Measurements from ENCODE around the gene GPR137B.
A peak's percentile ranks its signal among the peaks of the same experiment; 100 is the strongest.
"Not testable (repeated sequence)": the region's sequence is repeated elsewhere in the genome, so short reads cannot be mapped to it uniquely, and the experiment has no call there.

GPR137B gene

GRCh38 chr1:236158072-236158471 lies 15.7 kb downstream of the GPR137B start:
- not testable (repeated sequence) for H3K4me3 ChIP-seq (ENCODE audit: low read length); H3K4ac ChIP-seq (ENCODE audit: low read depth, low read length); H3K56ac ChIP-seq (ENCODE audit: low read length); DNase-seq; H3K23ac ChIP-seq (ENCODE audit: low read length); H4K8ac ChIP-seq (ENCODE audit: low read depth, low read length); H3K4me2 ChIP-seq (ENCODE audit: low read length); H3K79me2 ChIP-seq (ENCODE audit: control insufficient read depth, insufficient read depth, low read length); H3K9ac ChIP-seq (ENCODE audit: low read length); H3K18ac ChIP-seq (ENCODE audit: low read length); H2BK120ac ChIP-seq (ENCODE audit: low read depth, low read length); H3K36me3 ChIP-seq (ENCODE audit: control insufficient read depth, insufficient read depth, low read length); H2AK5ac ChIP-seq (ENCODE audit: low read length); H3K27ac ChIP-seq (ENCODE audit: low read depth, low read length); H3K27me3 ChIP-seq (ENCODE audit: insufficient read depth, low read length, poor library complexity); H2BK5ac ChIP-seq (ENCODE audit: low read length); H4K5ac ChIP-seq (ENCODE audit: low read length); H3K79me1 ChIP-seq (ENCODE audit: low read length); H2BK15ac ChIP-seq (replicated peaks; ENCODE audit: low read depth); H3K4me1 ChIP-seq (ENCODE audit: control insufficient read depth, low read depth, low read length)
- WGBS (ENCODE audit: extremely low coverage, insufficient coverage, low lambda C conversion rate) = no CpG with 5 or more reads among the region's 9 CpGs

- Histone ChIP-seq H3K4me3 (ENCODE audit: low read length) (no peak overlapping the region), H3K23ac (ENCODE audit: low read length) (no peak overlapping the region), H3K79me2 (ENCODE audit: control insufficient read depth, insufficient read depth, low read length) (no peaks in the 10 kb centered on the region), H2BK120ac (ENCODE audit: low read depth, low read length) (no peak overlapping the region), H2BK15ac (replicated peaks; ENCODE audit: low read depth) (no peak overlapping the region), H3K4me1 (ENCODE audit: control insufficient read depth, low read depth, low read length) (no peaks in the 10 kb centered on the region), H3K27ac (ENCODE audit: low read depth, low read length) (no peak overlapping the region), H3K4ac (ENCODE audit: low read depth, low read length) (no peak overlapping the region), H3K4me2 (ENCODE audit: low read length) (no peak overlapping the region), H3K9ac (ENCODE audit: low read length) (no peak overlapping the region), H3K27me3 (ENCODE audit: insufficient read depth, low read length, poor library complexity) (no peaks in the 10 kb centered on the region), H3K56ac (ENCODE audit: low read length) (no peak overlapping the region), H4K5ac (ENCODE audit: low read length) (no peak overlapping the region), H3K36me3 (ENCODE audit: control insufficient read depth, insufficient read depth, low read length) (no peaks in the 10 kb centered on the region), H2AK5ac (ENCODE audit: low read length) (no peak overlapping the region), H4K8ac (ENCODE audit: low read depth, low read length) (no peak overlapping the region), H3K18ac (ENCODE audit: low read length) (no peak overlapping the region), H2BK5ac (ENCODE audit: low read length) (no peak overlapping the region), H3K79me1 (ENCODE audit: low read length) (no peaks in the 10 kb centered on the region)
- WGBS (ENCODE audit: extremely low coverage, insufficient coverage, low lambda C conversion rate) = no CpG with 5 or more reads among the region's 2 CpGs
- no peak for DNase-seq
Observed at GRCh38 chr1:236158719-236159118, 16.4 kb downstream of the GPR137B start.

- WGBS (ENCODE audit: extremely low coverage, insufficient coverage, low lambda C conversion rate) = no CpG with 5 or more reads among the region's 19 CpGs
Observed at GRCh38 chr1:236159704-236160539, 17.6 kb downstream of the GPR137B start.

DNA sequence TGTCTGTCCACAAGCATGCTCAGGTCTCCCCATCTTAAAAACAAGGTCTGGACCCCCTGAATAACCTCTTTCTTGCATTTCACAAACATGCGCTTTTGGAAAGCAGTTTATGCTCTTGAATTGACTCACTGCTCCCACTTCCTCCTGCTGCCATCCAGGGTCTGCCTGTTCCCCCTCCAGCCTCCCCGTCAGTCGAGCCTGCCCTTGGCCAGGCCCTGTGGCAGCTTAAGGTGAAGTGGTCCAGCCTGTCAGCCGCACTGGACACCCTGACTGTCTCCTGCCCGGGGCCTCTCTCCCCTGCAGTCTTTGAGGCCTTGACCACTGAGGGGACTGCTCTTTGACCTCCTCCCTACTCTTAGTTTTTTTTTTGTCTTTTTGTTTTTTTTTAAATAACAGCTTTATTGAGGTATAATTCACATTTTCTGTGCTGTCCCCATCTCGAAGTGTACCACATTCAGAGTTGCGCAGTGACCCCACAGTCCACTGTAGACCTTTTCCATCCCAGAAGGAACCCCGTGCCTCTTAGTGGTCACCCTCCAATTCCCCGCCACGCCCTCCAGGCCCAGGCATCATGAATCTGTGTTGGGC lies 18.3 kb downstream of the GPR137B start:
- WGBS (ENCODE audit: extremely low coverage, insufficient coverage, low lambda C conversion rate) = no CpG with 5 or more reads among the region's 10 CpGs
- Histone ChIP-seq H3K36me3 (ENCODE audit: control insufficient read depth, insufficient read depth, low read length) (no peaks in the 10 kb centered on the region), H3K4me2 (ENCODE audit: low read length) (no peak overlapping the region), H4K8ac (ENCODE audit: low read depth, low read length) (no peak overlapping the region), H2BK120ac (ENCODE audit: low read depth, low read length) (no peak overlapping the region), H4K5ac (ENCODE audit: low read length) (no peak overlapping the region), H3K9ac (ENCODE audit: low read length) (no peak overlapping the region), H2AK5ac (ENCODE audit: low read length) (no peak overlapping the region), H3K27ac (ENCODE audit: low read depth, low read length) (no peak overlapping the region), H3K18ac (ENCODE audit: low read length) (no peak overlapping the region), H3K27me3 (ENCODE audit: insufficient read depth, low read length, poor library complexity) (no peaks in the 10 kb centered on the region), H2BK5ac (ENCODE audit: low read length) (no peak overlapping the region), H3K56ac (ENCODE audit: low read length) (no peak overlapping the region), H3K4ac (ENCODE audit: low read depth, low read length) (no peak overlapping the region), H3K79me2 (ENCODE audit: control insufficient read depth, insufficient read depth, low read length) (no peaks in the 10 kb centered on the region), H2BK15ac (replicated peaks; ENCODE audit: low read depth) (no peak overlapping the region), H3K23ac (ENCODE audit: low read length) (no peak overlapping the region), H3K4me1 (ENCODE audit: control insufficient read depth, low read depth, low read length) (no peaks in the 10 kb centered on the region), H3K79me1 (ENCODE audit: low read length) (no peaks in the 10 kb centered on the region), H3K4me3 (ENCODE audit: low read length) (no peak overlapping the region)
- no peak for DNase-seq

More at GRCh38 chr1:236159704-236160539, 17.6 kb downstream of the GPR137B start:
- no peak for DNase-seq
- no peaks in the 10 kb centered on the region for H3K36me3 ChIP-seq (ENCODE audit: control insufficient read depth, insufficient read depth, low read length)
- no peaks in the 10 kb centered on the region for H3K27me3 ChIP-seq (ENCODE audit: insufficient read depth, low read length, poor library complexity)
- no peaks in the 10 kb centered on the region for H3K79me2 ChIP-seq (ENCODE audit: control insufficient read depth, insufficient read depth, low read length)
- no peak overlapping the region for H4K8ac ChIP-seq (ENCODE audit: low read depth, low read length)
- no peak overlapping the region for H3K18ac ChIP-seq (ENCODE audit: low read length)
- H3K79me1 ChIP-seq (ENCODE audit: low read length) = no peaks in the 10 kb centered on the region
- H2BK15ac ChIP-seq (replicated peaks; ENCODE audit: low read depth) = no peak overlapping the region
- H2BK5ac ChIP-seq (ENCODE audit: low read length) = no peak overlapping the region
- H3K4ac ChIP-seq (ENCODE audit: low read depth, low read length) = no peak overlapping the region
- H3K23ac ChIP-seq (ENCODE audit: low read length) = no peak overlapping the region
- no peak overlapping the region for H3K4me2 ChIP-seq (ENCODE audit: low read length)
- no peak overlapping the region for H3K9ac ChIP-seq (ENCODE audit: low read length)
- no peak overlapping the region for H3K56ac ChIP-seq (ENCODE audit: low read length)
- no peak overlapping the region for H4K5ac ChIP-seq (ENCODE audit: low read length)
- H3K4me1 ChIP-seq (ENCODE audit: control insufficient read depth, low read depth, low read length) = no peaks in the 10 kb centered on the region
- H2AK5ac ChIP-seq (ENCODE audit: low read length) = no peak overlapping the region
- H3K4me3 ChIP-seq (ENCODE audit: low read length) = no peak overlapping the region
- H2BK120ac ChIP-seq (ENCODE audit: low read depth, low read length) = no peak overlapping the region
- no peak overlapping the region for H3K27ac ChIP-seq (ENCODE audit: low read depth, low read length)

- Histone ChIP-seq H3K79me1 (ENCODE audit: low read length) (no peaks in the 10 kb centered on the region), H4K8ac (ENCODE audit: low read depth, low read length) (no peak overlapping the region), H4K5ac (ENCODE audit: low read length) (no peak overlapping the region), H3K27me3 (ENCODE audit: insufficient read depth, low read length, poor library complexity) (no peaks in the 10 kb centered on the region), H3K27ac (ENCODE audit: low read depth, low read length) (no peak overlapping the region), H3K23ac (ENCODE audit: low read length) (no peak overlapping the region), H3K36me3 (ENCODE audit: control insufficient read depth, insufficient read depth, low read length) (no peaks in the 10 kb centered on the region), H3K56ac (ENCODE audit: low read length) (no peak overlapping the region), H3K79me2 (ENCODE audit: control insufficient read depth, insufficient read depth, low read length) (no peaks in the 10 kb centered on the region), H2AK5ac (ENCODE audit: low read length) (no peak overlapping the region), H2BK5ac (ENCODE audit: low read length) (no peak overlapping the region), H3K4me3 (ENCODE audit: low read length) (no peak overlapping the region), H3K4me2 (ENCODE audit: low read length) (no peak overlapping the region), H3K4me1 (ENCODE audit: control insufficient read depth, low read depth, low read length) (no peaks in the 10 kb centered on the region), H2BK120ac (ENCODE audit: low read depth, low read length) (no peak overlapping the region), H2BK15ac (replicated peaks; ENCODE audit: low read depth) (no peak overlapping the region), H3K18ac (ENCODE audit: low read length) (no peak overlapping the region), H3K9ac (ENCODE audit: low read length) (no peak overlapping the region), H3K4ac (ENCODE audit: low read depth, low read length) (no peak overlapping the region)
- 100% methylated on average over 4 of the region's 9 CpGs for WGBS (ENCODE audit: extremely low coverage, insufficient coverage, low lambda C conversion rate)
- peak; percentile 38 for DNase-seq
Observed at GRCh38 chr1:236161230-236161629, 18.9 kb downstream of the GPR137B start.

All from mesendoderm (in vitro differentiated cells).